Body of pancreas (tissue), 4 donors: ENCODE measurements around the gene WWC2.

Source experiments
- CTCF ChIP-seq, 7 experiments: fragments of 450-650 bp in 4 of 7; fragments of 200-600 bp in 3 of 7; sonication (generic) in 3 of 7; IDR thresholded peaks; one replicate each; pipeline ENCODE4 v1.5.1; 2016 to 2019; ENCODE audit warnings: antibody characterized with exemption in 7 of 7
- POLR2A ChIP-seq, 3 donors: fragments of 450-650 bp; IDR thresholded peaks; one replicate each; pipeline ENCODE4 v1.6.1; 2016; ENCODE audit warnings: antibody characterized with exemption in 3 of 3, mild to moderate bottlenecking in 2 of 3

DNA sequence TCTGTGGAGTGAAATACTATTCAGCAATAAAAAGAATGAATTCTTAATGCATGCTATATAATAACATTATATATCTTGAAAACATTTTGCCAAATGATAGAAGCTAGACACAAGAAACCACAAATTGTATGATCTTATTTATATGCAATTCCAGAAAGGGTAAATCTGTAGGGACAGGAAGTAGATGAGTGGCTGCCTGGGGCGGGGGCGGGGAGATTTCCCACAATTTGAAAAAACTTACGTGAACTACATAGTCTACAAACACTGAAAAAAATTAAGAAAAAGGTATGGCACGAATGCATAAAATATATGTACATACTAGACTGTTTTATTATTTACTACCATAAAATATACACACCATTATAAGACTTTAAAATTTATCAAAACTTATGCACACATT lies 81.6 kb downstream of the WWC2 start:
- TF ChIP-seq POLR2A (IDR thresholded peaks at IDR 0.05) (no peak), CTCF (IDR thresholded peaks at IDR 0.05) (no peak)
